IPS-11a (cell line): ENCODE measurements around the gene MCC.

Experiments used
- H3K4me3 ChIP-seq: one replicate; pipeline ENCODE4 v1.5.1; 2013; ENCODE audit warnings: low read depth, low read length, control low read depth

The MCC gene

GRCh38 chr5:113325054-113325453, 163.2 kb downstream of the MCC start:
- no peak overlapping the region for H3K4me3 ChIP-seq

- H3K4me3 ChIP-seq: no peak overlapping the region
These were observed 167.0 kb downstream of the MCC start for GRCh38 chr5:113321276-113321675.

- no peak overlapping the region for H3K4me3 ChIP-seq
These were observed 167.9 kb downstream of the MCC start for GRCh38 chr5:113320273-113320780.

GRCh38 chr5:113319256-113320053, 168.8 kb downstream of the MCC start:
- H3K4me3 ChIP-seq: no peak overlapping the region

- no peak overlapping the region for H3K4me3 ChIP-seq
These were observed 170.6 kb downstream of the MCC start for GRCh38 chr5:113317636-113318035.

GRCh38 chr5:113311301-113311700, 177.0 kb downstream of the MCC start:
- H3K4me3 ChIP-seq: no peak overlapping the region

GRCh38 chr5:113302120-113302519, 186.1 kb downstream of the MCC start:
- H3K4me3 ChIP-seq: no peak overlapping the region

- H3K4me3 ChIP-seq: no peak overlapping the region
These were observed 188.7 kb downstream of the MCC start for GRCh38 chr5:113299591-113299990.

GRCh38 chr5:113296676-113297075, 191.6 kb downstream of the MCC start:
- no peak overlapping the region for H3K4me3 ChIP-seq

- H3K4me3 ChIP-seq: peak overlapping the region; percentile 78
These were observed 193.1 kb downstream of the MCC start for GRCh38 chr5:113295111-113295539.

- peak overlapping the region; percentile 78 for H3K4me3 ChIP-seq
These were observed 193.7 kb downstream of the MCC start for GRCh38 chr5:113294311-113295110.

GRCh38 chr5:113293975-113294310, 194.3 kb downstream of the MCC start:
- peak overlapping the region; percentile 78 for H3K4me3 ChIP-seq

- peak overlapping the region; percentile 78 for H3K4me3 ChIP-seq
These were observed 194.9 kb downstream of the MCC start for GRCh38 chr5:113293068-113293974.

- H3K4me3 ChIP-seq: no peak overlapping the region
These were observed 195.8 kb downstream of the MCC start for GRCh38 chr5:113292462-113292861.

- no peak overlapping the region for H3K4me3 ChIP-seq
These were observed 204.7 kb downstream of the MCC start for GRCh38 chr5:113283558-113283957.

GRCh38 chr5:113282472-113282871, 205.8 kb downstream of the MCC start:
- no peak overlapping the region for H3K4me3 ChIP-seq

- no peak overlapping the region for H3K4me3 ChIP-seq
These were observed 207.1 kb downstream of the MCC start for GRCh38 chr5:113281194-113281593.

- H3K4me3 ChIP-seq: no peak overlapping the region
These were observed 207.7 kb downstream of the MCC start for GRCh38 chr5:113280541-113280940.

- no peak overlapping the region for H3K4me3 ChIP-seq
These were observed 209.3 kb downstream of the MCC start for GRCh38 chr5:113278976-113279375.

GRCh38 chr5:113276493-113276892, 211.8 kb downstream of the MCC start:
- H3K4me3 ChIP-seq: no peak overlapping the region

- no peak overlapping the region for H3K4me3 ChIP-seq
These were observed 212.3 kb downstream of the MCC start for GRCh38 chr5:113276001-113276400.
